ENCODE measurements around the gene ACSM2A. TPM values are rescaled to one million over a fixed set of nuclear protein-coding genes. Genes with fewer than 3 reads are reported as not detected.
"Not testable (repeated sequence)": the region's sequence is repeated elsewhere in the genome, so short reads cannot be mapped to it uniquely, and the experiment has no call there.

ACSM2A gene
- total RNA-seq, 2 experiments from 2014 or later = not detected

DNA sequence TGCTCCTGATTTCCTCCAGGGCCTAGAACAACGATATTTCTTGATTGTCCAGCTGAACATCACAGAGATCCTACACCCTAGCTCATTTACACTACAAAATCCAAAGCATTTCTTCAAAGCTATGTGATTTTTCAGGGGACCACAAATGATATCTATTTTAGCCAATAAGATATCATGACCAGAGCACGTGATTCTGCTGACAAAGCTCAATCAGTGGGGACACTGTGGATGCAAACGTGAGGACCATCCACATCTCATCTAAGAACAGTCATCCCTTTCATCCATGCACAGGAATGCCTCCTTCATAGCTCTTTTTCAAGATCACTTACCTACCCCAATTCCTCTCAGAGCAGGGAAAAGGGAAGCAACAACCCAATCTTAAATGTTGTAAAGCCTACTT lies 67.9 kb downstream of the ACSM2A start:
- Mint-ChIP-seq H3K4me3 (no peak overlapping the region), H3K27ac (no peak overlapping the region), H3K9me3 (peaks cover 7% of the 10 kb centered on the region), H3K27me3 (peaks cover 10% of the 10 kb centered on the region), H3K4me1 (ENCODE audit: low read depth) (no peaks in the 10 kb centered on the region), H3K36me3 (ENCODE audit: low read depth) (no peaks in the 10 kb centered on the region)
- POLR2A ChIA-PET = no interaction called here
- TF ChIP-seq, protein P1, sequence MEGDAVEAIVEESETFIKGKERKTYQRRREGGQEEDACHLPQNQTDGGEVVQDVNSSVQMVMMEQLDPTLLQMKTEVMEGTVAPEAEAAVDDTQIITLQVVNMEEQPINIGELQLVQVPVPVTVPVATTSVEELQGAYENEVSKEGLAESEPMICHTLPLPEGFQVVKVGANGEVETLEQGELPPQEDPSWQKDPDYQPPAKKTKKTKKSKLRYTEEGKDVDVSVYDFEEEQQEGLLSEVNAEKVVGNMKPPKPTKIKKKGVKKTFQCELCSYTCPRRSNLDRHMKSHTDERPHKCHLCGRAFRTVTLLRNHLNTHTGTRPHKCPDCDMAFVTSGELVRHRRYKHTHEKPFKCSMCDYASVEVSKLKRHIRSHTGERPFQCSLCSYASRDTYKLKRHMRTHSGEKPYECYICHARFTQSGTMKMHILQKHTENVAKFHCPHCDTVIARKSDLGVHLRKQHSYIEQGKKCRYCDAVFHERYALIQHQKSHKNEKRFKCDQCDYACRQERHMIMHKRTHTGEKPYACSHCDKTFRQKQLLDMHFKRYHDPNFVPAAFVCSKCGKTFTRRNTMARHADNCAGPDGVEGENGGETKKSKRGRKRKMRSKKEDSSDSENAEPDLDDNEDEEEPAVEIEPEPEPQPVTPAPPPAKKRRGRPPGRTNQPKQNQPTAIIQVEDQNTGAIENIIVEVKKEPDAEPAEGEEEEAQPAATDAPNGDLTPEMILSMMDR (IDR thresholded peaks at IDR 0.05) = no peak
- no peak for ATAC-seq
- intact Hi-C loops (cut with micrococcal nuclease) = no loop called here
- CTCF ChIA-PET = no interaction called here
- no peak for DNase-seq

DNA sequence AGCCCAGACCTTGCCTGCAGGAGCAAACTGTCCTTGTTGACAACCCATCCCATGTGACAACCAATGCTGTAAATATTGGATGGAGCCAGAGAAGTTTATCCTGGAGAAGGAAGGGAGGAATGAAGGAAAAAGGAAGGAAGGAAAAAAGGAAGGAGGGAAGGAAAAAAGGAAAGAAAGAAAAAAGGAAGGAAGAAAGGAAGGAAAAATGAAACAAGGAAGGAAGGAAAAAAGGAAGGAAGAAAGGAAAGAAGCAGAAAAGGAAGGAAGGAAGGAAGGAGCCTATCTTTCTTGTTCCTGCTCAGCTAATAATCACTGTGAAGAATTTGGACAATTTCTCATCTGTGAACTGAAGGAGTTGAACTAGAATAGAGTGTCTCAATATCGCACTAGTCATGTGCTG lies 68.8 kb downstream of the ACSM2A start:
- Mint-ChIP-seq H3K4me3 (no peak overlapping the region), H3K4me1 (ENCODE audit: low read depth) (no peaks in the 10 kb centered on the region), H3K9me3 (peaks cover under 1% of the 10 kb centered on the region), H3K27ac (no peak overlapping the region), H3K36me3 (ENCODE audit: low read depth) (no peaks in the 10 kb centered on the region), H3K27me3 (peaks cover 7% of the 10 kb centered on the region)
- POLR2A ChIA-PET = no interaction called here
- TF ChIP-seq, protein P1 (IDR thresholded peaks at IDR 0.05) = no peak
- ATAC-seq = no peak
- CTCF ChIA-PET = no interaction called here
- DNase-seq = no peak
- intact Hi-C loops (cut with micrococcal nuclease) = no loop called here

DNA sequence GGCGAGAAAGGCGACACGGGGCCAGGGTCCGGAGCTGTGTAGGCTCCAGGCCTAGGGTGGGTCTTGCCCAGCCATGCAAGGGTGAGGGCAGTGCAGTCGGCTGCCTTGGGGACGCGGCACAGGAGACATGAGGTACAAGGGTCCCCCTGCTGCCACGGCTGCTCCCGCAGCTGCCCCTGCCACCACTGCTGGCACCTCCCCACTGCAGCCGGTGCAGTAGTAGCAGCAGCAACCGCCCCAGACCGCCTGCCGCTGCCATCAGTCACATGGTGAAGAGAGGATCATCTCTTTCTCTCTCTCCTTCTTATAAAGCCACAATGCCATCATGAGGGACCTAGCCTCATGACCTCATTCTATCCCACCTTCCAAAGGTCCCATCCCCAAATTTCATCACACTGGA lies 80.5 kb downstream of the ACSM2A start:
- POLR2A ChIA-PET; DNase-seq; ATAC-seq; intact Hi-C loops (cut with micrococcal nuclease); H3K36me3 Mint-ChIP-seq (ENCODE audit: low read depth); CTCF ChIA-PET; H3K27me3 Mint-ChIP-seq; H3K4me1 Mint-ChIP-seq (ENCODE audit: low read depth); H3K27ac Mint-ChIP-seq; H3K9me3 Mint-ChIP-seq; H3K4me3 Mint-ChIP-seq: not testable (repeated sequence)

DNA sequence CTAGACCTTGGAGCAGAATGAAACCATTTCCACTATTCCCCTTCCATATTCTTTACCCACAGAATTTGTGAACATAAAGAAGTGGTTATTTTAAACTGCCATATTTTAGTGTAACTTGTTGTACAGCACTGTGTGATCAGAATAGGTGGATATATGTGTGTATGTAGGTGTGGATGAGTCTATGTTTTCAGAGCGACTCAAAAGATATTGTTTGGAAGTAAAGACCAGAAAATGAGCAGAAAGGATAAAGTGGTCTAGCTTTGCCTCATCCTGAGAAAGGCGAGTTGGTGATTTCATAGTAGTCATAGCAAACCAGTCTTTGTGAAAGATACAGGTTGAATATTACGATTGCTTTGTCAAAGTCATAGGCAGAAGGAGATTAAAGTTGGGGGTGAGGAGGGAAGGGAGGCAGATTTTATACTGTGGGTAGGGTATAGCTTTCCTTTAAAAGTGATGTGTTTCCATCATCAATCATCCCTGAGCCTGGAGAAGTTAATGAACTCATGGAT lies 81.0 kb downstream of the ACSM2A start:
- ATAC-seq; intact Hi-C loops (cut with micrococcal nuclease); H3K9me3 Mint-ChIP-seq; POLR2A ChIA-PET; H3K4me3 Mint-ChIP-seq; H3K36me3 Mint-ChIP-seq (ENCODE audit: low read depth); H3K27me3 Mint-ChIP-seq; DNase-seq; CTCF ChIA-PET; H3K4me1 Mint-ChIP-seq (ENCODE audit: low read depth); H3K27ac Mint-ChIP-seq: not testable (repeated sequence)

DNA sequence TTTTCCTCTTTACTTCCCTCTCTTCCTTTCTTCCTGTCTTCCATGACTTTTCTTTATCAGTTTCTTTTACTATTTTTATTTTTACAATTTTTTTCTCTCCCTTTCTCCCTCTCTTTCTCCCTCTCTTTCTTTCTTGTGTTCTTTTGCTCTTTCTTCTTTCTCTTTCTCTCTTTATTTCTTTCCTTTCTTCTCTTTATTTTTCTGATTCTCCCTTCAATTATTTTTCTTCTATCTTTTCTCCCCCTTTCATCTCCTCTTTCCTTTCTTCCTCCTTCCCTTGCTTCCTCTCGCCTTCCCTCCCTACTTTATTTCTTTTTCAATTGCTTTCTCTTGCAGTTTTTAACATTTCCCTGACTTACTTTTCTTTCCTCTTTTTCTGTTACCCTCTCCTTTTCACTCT lies 85.3 kb downstream of the ACSM2A start:
- DNase-seq; H3K36me3 Mint-ChIP-seq (ENCODE audit: low read depth); POLR2A ChIA-PET; H3K4me3 Mint-ChIP-seq; H3K27me3 Mint-ChIP-seq; CTCF ChIA-PET; ATAC-seq; H3K4me1 Mint-ChIP-seq (ENCODE audit: low read depth); H3K27ac Mint-ChIP-seq; H3K9me3 Mint-ChIP-seq; intact Hi-C loops (cut with micrococcal nuclease): not testable (repeated sequence)

Other genes starting within 250 kb of the ACSM2A start
- gene GP2, start 124.0 kb upstream of the ACSM2A start, total RNA-seq = not detected
- not detected for gene UMOD, start 98.8 kb upstream of the ACSM2A start, total RNA-seq
- not detected for gene PDILT, start 46.8 kb upstream of the ACSM2A start, total RNA-seq
- gene ACSM5, start 42.0 kb upstream of the ACSM2A start, total RNA-seq = not detected
- gene ACSM2B, start 124.8 kb downstream of the ACSM2A start, total RNA-seq = not detected
- gene ACSM1, start 246.2 kb downstream of the ACSM2A start, total RNA-seq = not detected